Caco-2 (cell line): ENCODE measurements around the gene IMPDH2. TPM values are rescaled to one million over a fixed set of nuclear protein-coding genes. Genes with fewer than 3 reads are reported as not detected.

Experiments
- BruUV-seq: library from RNA; stranded (reverse); fragments of 400-500 nt; replicated peaks from 2 replicates; lab custom pipeline; 2021; lab: Mats Ljungman, UMichigan
- CTCF ChIA-PET: fragments of 300-600 bp; sonication (Branson Sonifier 250); formaldehyde crosslinking; loops from one replicate; lab custom pipeline; 2022; ENCODE audit warnings: antibody characterized with exemption; lab: Charles Lee
- POLR2A ChIA-PET: fragments of 300-600 bp; sonication (Branson Sonifier 250); formaldehyde crosslinking; loops from one replicate; lab custom pipeline; 2022; ENCODE audit warnings: antibody characterized with exemption; lab: Charles Lee
- DNase-seq, 2 experiments: peaks; one replicate each; pipeline versions ENCODE4 v3.0.0 to v3.0.0-alpha.2; 2020 to 2022
- H3K27me3 ChIP-seq: replicated peaks from 2 replicates; pipeline ENCODE4 v1.6.0; 2011; ENCODE audit warnings: low read length; ENCODE audit not compliant: control insufficient read depth, insufficient read depth
- H3K36me3 ChIP-seq: 2 replicates; pipeline ENCODE4 v1.5.1; 2011; ENCODE audit warnings: low read length; ENCODE audit not compliant: control insufficient read depth, insufficient read depth
- H3K4me1 ChIP-seq: fragments of 250-450 bp; sonication (Bioruptor Pico); 2 replicates; pipeline ENCODE4 v1.5.1; 2020; ENCODE audit warnings: mild to moderate bottlenecking
- H3K4me3 ChIP-seq: 2 replicates; pipeline ENCODE4 v1.5.1; 2011; ENCODE audit warnings: low read depth, mild to moderate bottlenecking, control low read depth, low read length
- H3K9me3 ChIP-seq: fragments of 250-450 bp; sonication (Bioruptor Pico); 2 replicates; pipeline ENCODE4 v1.5.1; 2020; ENCODE audit warnings: mild to moderate bottlenecking, moderate library complexity
- H3K27ac Mint-ChIP-seq: one replicate; pipeline ENCODE4 v1.8.0; 2022; ENCODE audit warnings: mixed read lengths; ENCODE audit not compliant: unreplicated experiment
- H3K27me3 Mint-ChIP-seq: one replicate; pipeline ENCODE4 v1.8.0; 2022; ENCODE audit warnings: mixed read lengths; ENCODE audit not compliant: insufficient read depth, unreplicated experiment
- H3K36me3 Mint-ChIP-seq: one replicate; pipeline ENCODE4 v1.8.0; 2022; ENCODE audit warnings: mild to moderate bottlenecking, mixed read lengths; ENCODE audit not compliant: insufficient read depth, unreplicated experiment
- H3K4me1 Mint-ChIP-seq: one replicate; pipeline ENCODE4 v1.8.0; 2022; ENCODE audit warnings: low read depth, mixed read lengths; ENCODE audit not compliant: unreplicated experiment
- H3K4me3 Mint-ChIP-seq: one replicate; pipeline ENCODE4 v1.8.0; 2022; ENCODE audit warnings: mild to moderate bottlenecking, moderate library complexity, mixed read lengths; ENCODE audit not compliant: unreplicated experiment
- H3K9me3 Mint-ChIP-seq: one replicate; pipeline ENCODE4 v1.8.0; 2022; ENCODE audit warnings: mixed read lengths; ENCODE audit not compliant: unreplicated experiment
- CTCF ChIP-seq, 2 experiments: fragments of 200-600 bp in 1 of 2; IDR thresholded peaks; 1 replicate in 1 of 2; 2 replicates in 1 of 2; pipeline versions ENCODE4 v1.5.1 to v1.8.0; 2011 to 2022; ENCODE audit warnings: antibody characterized with exemption in 1 of 2, control low read depth in 1 of 2, inconsistent platforms in 1 of 2, low read depth in 1 of 2, low read length in 1 of 2, mild to moderate bottlenecking in 1 of 2, moderate library complexity in 1 of 2; ENCODE audit not compliant: insufficient read depth in 1 of 2, severe bottlenecking in 1 of 2, unreplicated experiment in 1 of 2
- intact Hi-C: fragments of 100-400 bp; cut with micrococcal nuclease; formaldehyde crosslinking; loops from one replicate; pipeline ENCODE4 v1.10.0; 2022; ENCODE audit not compliant: unreplicated experiment
- total RNA-seq: library from RNA; stranded (reverse); gene quantifications from 2 replicates; pipeline ENCODE4 v1.2.3, GENCODE V29; 2022

IMPDH2 gene
- total RNA-seq, 1 experiment from 2014 or later: 233 TPM

- BruUV-seq: no TSS peak
- intact Hi-C loops: loop anchor here (1.0 to 2.0 kb wide), 2 partner anchors 17 to 103 kb away; partner anchors contain the start of gene WDR6
These were observed 39.2 kb downstream of the IMPDH2 start, which contains the start of gene P4HTM for GRCh38 chr3:48989796-48990635. Gene P4HTM (plus strand): TSS chr3:48990241. CDS start chr3:48990257, 16 bp downstream.

GRCh38 chr3:48989126-48989795 lies 39.9 kb downstream of the IMPDH2 start:
- Histone ChIP-seq H3K9me3 (no peaks in the 10 kb centered on the region), H3K4me1 (peaks cover 13% of the 10 kb centered on the region), H3K27me3 (no peaks in the 10 kb centered on the region), H3K4me3 (peak overlapping the region; percentile 95), H3K36me3 (peaks cover 1% of the 10 kb centered on the region)
- no peaks in the 10 kb centered on the region for H3K27me3 Mint-ChIP-seq
- H3K4me3 Mint-ChIP-seq: peak overlapping the region; percentile 96
- intact Hi-C loops: loop anchor here (1.0 to 2.0 kb wide), 2 partner anchors 18 to 104 kb away; partner anchors contain the start of gene WDR6
- DNase-seq: no peak
- BruUV-seq: TSS peak; percentile 80
- no peak for TF ChIP-seq CTCF (IDR thresholded peaks at IDR 0.05; ENCODE audit: insufficient read depth in 1 of 2, low read depth in 1 of 2, low read length in 1 of 2, severe bottlenecking in 1 of 2, unreplicated experiment in 1 of 2)
- ChIA-PET CTCF (interaction anchor here (0.7 to 3.2 kb wide), 6 partner anchors 18 to 143 kb away, joined by 3 to 54 read pairs (median 6); partner anchors contain the start of genes DALRD3, LAMB2, NDUFAF3 and WDR6), POLR2A (interaction anchor here (0.6 to 1.7 kb wide), 3 partner anchors 18 to 555 kb away, joined by 3 to 24 read pairs (median 9); partner anchors contain the start of gene WDR6)
- no peaks in the 10 kb centered on the region for H3K9me3 Mint-ChIP-seq
- H3K4me1 Mint-ChIP-seq: peaks cover 13% of the 10 kb centered on the region
- peak overlapping the region; percentile 98 for H3K27ac Mint-ChIP-seq
- peaks cover 34% of the 10 kb centered on the region for H3K36me3 Mint-ChIP-seq

More at GRCh38 chr3:48989796-48990635, 39.2 kb downstream of the IMPDH2 start, which contains the start of gene P4HTM:
- Mint-ChIP-seq H3K4me1 (peaks cover 13% of the 10 kb centered on the region), H3K4me3 (peak within 1 kb of the TSS; percentile 96), H3K27ac (peak within 1 kb of the TSS; percentile 98), H3K9me3 (no peaks in the 10 kb centered on the region), H3K36me3 (peaks cover 28% of the 10 kb centered on the region), H3K27me3 (no peaks in the 10 kb centered on the region)
- H3K4me3 ChIP-seq: peak within 1 kb of the TSS; percentile 95
- TF ChIP-seq CTCF (IDR thresholded peaks at IDR 0.05; ENCODE audit: insufficient read depth in 1 of 2, low read depth in 1 of 2, low read length in 1 of 2, severe bottlenecking in 1 of 2, unreplicated experiment in 1 of 2): peak in 1 of 2 experiments; percentile 40
- H3K36me3 ChIP-seq: no peaks in the 10 kb centered on the region
- POLR2A ChIA-PET: interaction anchor here (0.6 to 1.7 kb wide), 4 partner anchors 17 to 556 kb away, joined by 3 to 24 read pairs (median 6); partner anchors contain the start of gene WDR6
- peak; percentile 82 to 84 for DNase-seq
- peaks cover 13% of the 10 kb centered on the region for H3K4me1 ChIP-seq
- no peaks in the 10 kb centered on the region for H3K9me3 ChIP-seq
- CTCF ChIA-PET: interaction anchor here (0.7 to 3.2 kb wide), 5 partner anchors 17 to 105 kb away, joined by 3 to 54 read pairs (median 5); partner anchors contain the start of genes DALRD3, NDUFAF3 and WDR6
- H3K27me3 ChIP-seq: no peaks in the 10 kb centered on the region
